ENCODE data around the gene CAPZA1. TPM values are rescaled to one million over a fixed set of nuclear protein-coding genes. Genes with fewer than 3 reads are reported as not detected.

CAPZA1 gene
- total RNA-seq, 1 donor from 2014 or later = 171 TPM

DNA sequence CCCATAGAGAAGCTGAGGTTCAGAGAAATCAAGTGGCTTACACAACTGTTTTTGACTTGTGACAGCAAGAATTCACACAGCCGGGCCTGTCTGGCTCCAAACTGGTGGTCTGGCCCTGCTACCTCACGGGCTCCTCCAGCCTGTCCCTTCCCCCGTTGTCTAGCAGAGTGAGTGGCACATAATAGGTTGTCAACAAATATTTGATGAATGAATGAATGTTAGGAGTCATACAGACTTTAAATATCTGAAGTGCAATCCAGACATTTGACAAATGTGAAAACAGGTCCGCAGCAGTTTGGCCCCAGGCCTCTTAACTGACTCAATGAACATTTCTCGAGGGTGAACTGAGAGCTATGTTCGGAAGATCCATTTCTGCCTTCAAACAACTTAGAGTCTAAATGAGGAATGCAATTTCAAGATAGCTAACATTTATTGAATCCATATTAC is 88.4 kb downstream of the CAPZA1 start:
- peak overlapping the region; percentile 16 for H2AFZ ChIP-seq (ENCODE audit: low read depth, low read length)
- H3K79me2 ChIP-seq (ENCODE audit: insufficient read depth, low read length) = peaks cover 39% of the 10 kb centered on the region
- H3K4me2 ChIP-seq (ENCODE audit: low read length) = peak overlapping the region; percentile 91
- no peak for FAIRE-seq
- peaks cover 30% of the 10 kb centered on the region for H4K20me1 ChIP-seq (ENCODE audit: insufficient read depth, low read length)
- H3K27ac Mint-ChIP-seq (ENCODE audit: unreplicated experiment) = peak overlapping the region; percentile 1
- TF ChIP-seq, protein P1, sequence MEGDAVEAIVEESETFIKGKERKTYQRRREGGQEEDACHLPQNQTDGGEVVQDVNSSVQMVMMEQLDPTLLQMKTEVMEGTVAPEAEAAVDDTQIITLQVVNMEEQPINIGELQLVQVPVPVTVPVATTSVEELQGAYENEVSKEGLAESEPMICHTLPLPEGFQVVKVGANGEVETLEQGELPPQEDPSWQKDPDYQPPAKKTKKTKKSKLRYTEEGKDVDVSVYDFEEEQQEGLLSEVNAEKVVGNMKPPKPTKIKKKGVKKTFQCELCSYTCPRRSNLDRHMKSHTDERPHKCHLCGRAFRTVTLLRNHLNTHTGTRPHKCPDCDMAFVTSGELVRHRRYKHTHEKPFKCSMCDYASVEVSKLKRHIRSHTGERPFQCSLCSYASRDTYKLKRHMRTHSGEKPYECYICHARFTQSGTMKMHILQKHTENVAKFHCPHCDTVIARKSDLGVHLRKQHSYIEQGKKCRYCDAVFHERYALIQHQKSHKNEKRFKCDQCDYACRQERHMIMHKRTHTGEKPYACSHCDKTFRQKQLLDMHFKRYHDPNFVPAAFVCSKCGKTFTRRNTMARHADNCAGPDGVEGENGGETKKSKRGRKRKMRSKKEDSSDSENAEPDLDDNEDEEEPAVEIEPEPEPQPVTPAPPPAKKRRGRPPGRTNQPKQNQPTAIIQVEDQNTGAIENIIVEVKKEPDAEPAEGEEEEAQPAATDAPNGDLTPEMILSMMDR (IDR thresholded peaks at IDR 0.05; ENCODE audit: insufficient read depth, low read depth, low read length) = no peak
- TF ChIP-seq EZH2 (IDR thresholded peaks at IDR 0.05; ENCODE audit: insufficient read depth, low read length) = no peak
- H3K4me1 Mint-ChIP-seq (ENCODE audit: low read depth, unreplicated experiment) = peaks cover 12% of the 10 kb centered on the region
- no peak overlapping the region for H3K27ac ChIP-seq (ENCODE audit: low read depth, low read length)
- peak overlapping the region; percentile 89 for H3K9ac ChIP-seq (ENCODE audit: low read length)
- H3K36me3 ChIP-seq (ENCODE audit: insufficient read depth, low read length) = peaks cover 6% of the 10 kb centered on the region
- peaks cover 3% of the 10 kb centered on the region for H3K27me3 Mint-ChIP-seq (ENCODE audit: low read depth, unreplicated experiment)
- H3K4me3 Mint-ChIP-seq (ENCODE audit: unreplicated experiment) = peak overlapping the region; percentile 86
- peak overlapping the region; percentile 85 for H3K4me3 ChIP-seq (ENCODE audit: insufficient read depth, low read depth, low read length)
- H3K9me3 Mint-ChIP-seq (ENCODE audit: unreplicated experiment) = peaks cover 2% of the 10 kb centered on the region
- DNase-seq (ENCODE audit: low read depth) = no peak
- no peaks in the 10 kb centered on the region for H3K9me3 ChIP-seq (ENCODE audit: insufficient read depth, low read depth, low read length)
- H3K27me3 ChIP-seq (ENCODE audit: insufficient read depth, low read length) = peaks cover 2% of the 10 kb centered on the region
- peaks cover 12% of the 10 kb centered on the region for H3K36me3 Mint-ChIP-seq (ENCODE audit: low read depth, unreplicated experiment)
- H3K4me1 ChIP-seq (ENCODE audit: insufficient read depth, low read length) = peaks cover 31% of the 10 kb centered on the region

DNA sequence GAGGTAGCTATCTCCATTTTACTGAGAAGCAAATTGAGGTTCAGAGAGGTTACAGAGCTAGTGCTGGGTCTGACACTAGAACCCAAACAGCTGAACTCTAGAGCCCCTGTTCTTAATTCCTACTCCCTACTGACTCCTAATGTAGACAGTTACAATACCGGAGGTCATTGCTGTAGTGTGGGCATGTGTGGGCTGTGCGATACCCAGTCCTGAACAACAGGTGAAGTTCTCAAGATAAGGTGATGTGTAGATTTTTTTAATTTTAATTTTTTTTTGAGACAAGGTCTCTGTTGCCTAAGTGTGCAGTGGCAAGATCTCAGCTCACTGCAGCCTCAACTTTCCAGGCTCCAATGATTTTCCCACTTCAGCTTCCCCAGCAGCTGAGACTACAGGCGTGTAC is 88.9 kb downstream of the CAPZA1 start:
- H4K20me1 ChIP-seq (ENCODE audit: insufficient read depth, low read length) = peaks cover 25% of the 10 kb centered on the region

DNA sequence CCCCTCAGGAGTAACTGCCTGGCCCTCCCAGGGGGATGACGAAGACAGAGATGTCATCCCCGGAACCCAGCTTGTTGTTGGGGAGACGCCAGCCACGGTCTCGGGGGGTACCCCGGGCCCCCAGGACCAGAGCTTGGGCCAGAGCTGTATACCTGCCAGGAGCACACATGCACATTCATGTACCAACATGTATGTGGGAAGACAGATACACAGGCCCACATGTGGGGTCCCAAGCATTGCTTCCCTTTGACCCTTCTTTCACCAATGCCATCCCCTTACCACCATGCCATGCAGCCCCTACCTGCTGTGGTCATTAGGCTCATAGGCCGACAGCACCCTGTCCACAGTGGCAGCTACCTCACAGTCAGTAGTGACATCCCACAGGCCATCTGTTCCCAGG is 90.5 kb downstream of the CAPZA1 start:
- Histone ChIP-seq H3K36me3 (ENCODE audit: insufficient read depth, low read length) (no peaks in the 10 kb centered on the region), H2AFZ (ENCODE audit: low read depth, low read length) (no peak overlapping the region), H3K9me3 (ENCODE audit: insufficient read depth, low read depth, low read length) (no peaks in the 10 kb centered on the region), H4K20me1 (ENCODE audit: insufficient read depth, low read length) (peaks cover 9% of the 10 kb centered on the region), H3K9ac (ENCODE audit: low read length) (no peak overlapping the region), H3K4me1 (ENCODE audit: insufficient read depth, low read length) (peaks cover 24% of the 10 kb centered on the region), H3K79me2 (ENCODE audit: insufficient read depth, low read length) (peaks cover 18% of the 10 kb centered on the region), H3K27ac (ENCODE audit: low read depth, low read length) (no peak overlapping the region), H3K4me2 (ENCODE audit: low read length) (no peak overlapping the region), H3K4me3 (ENCODE audit: insufficient read depth, low read depth, low read length) (no peak overlapping the region), H3K27me3 (ENCODE audit: insufficient read depth, low read length) (peaks cover 2% of the 10 kb centered on the region)
- no peak for TF ChIP-seq EZH2 (IDR thresholded peaks at IDR 0.05; ENCODE audit: insufficient read depth, low read length)
- TF ChIP-seq, protein P1 (IDR thresholded peaks at IDR 0.05; ENCODE audit: insufficient read depth, low read depth, low read length) = no peak
- peaks cover 2% of the 10 kb centered on the region for H3K9me3 Mint-ChIP-seq (ENCODE audit: unreplicated experiment)
- FAIRE-seq (no peak), DNase-seq (ENCODE audit: low read depth) (no peak)
- peaks cover 5% of the 10 kb centered on the region for H3K27me3 Mint-ChIP-seq (ENCODE audit: low read depth, unreplicated experiment)
- peaks cover 8% of the 10 kb centered on the region for H3K36me3 Mint-ChIP-seq (ENCODE audit: low read depth, unreplicated experiment)
- H3K27ac Mint-ChIP-seq (ENCODE audit: unreplicated experiment) = no peak overlapping the region
- peaks cover 6% of the 10 kb centered on the region for H3K4me1 Mint-ChIP-seq (ENCODE audit: low read depth, unreplicated experiment)
- H3K4me3 Mint-ChIP-seq (ENCODE audit: unreplicated experiment) = no peak overlapping the region

More for the DNA sequence above, 88.9 kb downstream of the CAPZA1 start:
- H3K9ac ChIP-seq (ENCODE audit: low read length) = no peak overlapping the region
- Mint-ChIP-seq H3K4me3 (ENCODE audit: unreplicated experiment) (no peak overlapping the region), H3K27ac (ENCODE audit: unreplicated experiment) (no peak overlapping the region), H3K4me1 (ENCODE audit: low read depth, unreplicated experiment) (peaks cover 9% of the 10 kb centered on the region), H3K9me3 (ENCODE audit: unreplicated experiment) (peaks cover 2% of the 10 kb centered on the region), H3K27me3 (ENCODE audit: low read depth, unreplicated experiment) (peaks cover 4% of the 10 kb centered on the region), H3K36me3 (ENCODE audit: low read depth, unreplicated experiment) (peaks cover 13% of the 10 kb centered on the region)
- DNase-seq (ENCODE audit: low read depth) (no peak), FAIRE-seq (no peak)
- H3K4me2 ChIP-seq (ENCODE audit: low read length) = no peak overlapping the region
- no peak overlapping the region for H3K4me3 ChIP-seq (ENCODE audit: insufficient read depth, low read depth, low read length)
- peaks cover 3% of the 10 kb centered on the region for H3K36me3 ChIP-seq (ENCODE audit: insufficient read depth, low read length)
- H3K79me2 ChIP-seq (ENCODE audit: insufficient read depth, low read length) = peaks cover 34% of the 10 kb centered on the region
- no peak overlapping the region for H3K27ac ChIP-seq (ENCODE audit: low read depth, low read length)
- H3K27me3 ChIP-seq (ENCODE audit: insufficient read depth, low read length) = peaks cover 2% of the 10 kb centered on the region
- no peak for TF ChIP-seq EZH2 (IDR thresholded peaks at IDR 0.05; ENCODE audit: insufficient read depth, low read length)
- TF ChIP-seq, protein P1 (IDR thresholded peaks at IDR 0.05; ENCODE audit: insufficient read depth, low read depth, low read length) = no peak
- H3K4me1 ChIP-seq (ENCODE audit: insufficient read depth, low read length) = peaks cover 28% of the 10 kb centered on the region
- H3K9me3 ChIP-seq (ENCODE audit: insufficient read depth, low read depth, low read length) = no peaks in the 10 kb centered on the region
- H2AFZ ChIP-seq (ENCODE audit: low read depth, low read length) = no peak overlapping the region
